HepG2 (cell line): Measurements from ENCODE around the gene VWA3B. TPM values are rescaled to one million over a fixed set of nuclear protein-coding genes. Genes with fewer than 3 reads are reported as not detected.

Experiments
- ATAC-seq: fragments of 200-7000 bp; cut with Tn5 transposase; 3 replicates; pipeline ENCODE4 v1.9.1; 2020; ENCODE audit warnings: mild to moderate bottlenecking, moderate library complexity
- BruUV-seq: library from RNA; stranded (reverse); fragments of 400-500 nt; replicated peaks from 2 replicates; lab custom pipeline; 2021; lab: Mats Ljungman, UMichigan
- CTCF ChIA-PET: fragments of 300-600 bp; formaldehyde crosslinking; extraction: SDS; loops from one replicate; lab custom pipeline; 2021; ENCODE audit warnings: low total read pairs, inconsistent platforms, low intra/inter-chr PET ratio; lab: Yijun Ruan, JAX
- POLR2A ChIA-PET: fragments of 350-600 bp; sonication (Branson Sonifier 250); formaldehyde crosslinking; loops from one replicate; lab custom pipeline; 2020; ENCODE audit warnings: antibody characterized with exemption, inconsistent platforms; lab: Yijun Ruan, JAX
- DNase-seq: peaks from one replicate; pipeline ENCODE4 v3.0.0-alpha.2; 2015; ENCODE audit warnings: low spot score
- FAIRE-seq: peaks from 3 replicates; lab custom pipeline; 2011; peaks lifted over from hg19 to GRCh38; lab: Jason Lieb, UNC
- H2AFZ ChIP-seq: one replicate; pipeline ENCODE4 v1.6.1; 2011; ENCODE audit warnings: low read length, inconsistent platforms
- H3K27ac ChIP-seq: fragments of 300-600 bp; 3 replicates; pipeline ENCODE4 v1.8.0; 2011; ENCODE audit warnings: mixed run types, mild to moderate bottlenecking, mixed read lengths, low read length, inconsistent platforms; ENCODE audit not compliant: insufficient read depth; ENCODE audit errors: extremely low read length
- H3K27me3 ChIP-seq, 2 experiments: fragments of 200-600 bp in 1 of 2; 2 replicates in 1 of 2; 3 replicates in 1 of 2; pipeline versions ENCODE4 v1.6.0 to v1.8.0; 2011; ENCODE audit warnings: low read length in 2 of 2, mild to moderate bottlenecking in 2 of 2, moderate library complexity in 2 of 2, inconsistent platforms in 1 of 2; ENCODE audit not compliant: insufficient read depth in 2 of 2, control insufficient read depth in 1 of 2
- H3K36me3 ChIP-seq, 2 experiments: fragments of 200-600 bp in 1 of 2; replicated peaks in 1 of 2; 2 replicates in 1 of 2; 3 replicates in 1 of 2; pipeline versions ENCODE4 v1.5.1 to v1.8.0; 2011; ENCODE audit warnings: low read length in 2 of 2, inconsistent platforms in 1 of 2; ENCODE audit not compliant: insufficient read depth in 2 of 2, control insufficient read depth in 1 of 2
- H3K4me1 ChIP-seq: 2 replicates; pipeline ENCODE4 v1.5.1; 2012; ENCODE audit warnings: low read length, inconsistent platforms; ENCODE audit not compliant: insufficient read depth
- H3K4me2 ChIP-seq: 2 replicates; pipeline ENCODE4 v1.6.0; 2011; ENCODE audit warnings: low read depth, low read length, inconsistent platforms
- H3K4me3 ChIP-seq, 3 experiments: fragments of 200-600 bp in 1 of 3; sonication (generic), shearing (Covaris generic) in 1 of 3; replicated peaks in 1 of 3; 2 replicates each; pipeline ENCODE4 v1.5.1; 2011 to 2016; ENCODE audit warnings: low read length in 3 of 3, inconsistent platforms in 2 of 3, low read depth in 2 of 3, mild to moderate bottlenecking in 2 of 3, control low read depth in 1 of 3, mixed read lengths in 1 of 3; ENCODE audit not compliant: insufficient read depth in 1 of 3
- H3K79me2 ChIP-seq: one replicate; pipeline ENCODE4 v1.6.1; 2011; ENCODE audit warnings: low read length, inconsistent platforms; ENCODE audit not compliant: insufficient read depth
- H3K9ac ChIP-seq: 2 replicates; pipeline ENCODE4 v1.6.0; 2011; ENCODE audit warnings: mild to moderate bottlenecking, low read depth, low read length, inconsistent platforms; ENCODE audit not compliant: insufficient read depth
- H3K9me3 ChIP-seq: 2 replicates; pipeline ENCODE4 v1.5.1; 2012; ENCODE audit warnings: mild to moderate bottlenecking, low read length
- H4K20me1 ChIP-seq: 2 replicates; pipeline ENCODE4 v1.6.0; 2011; ENCODE audit warnings: inconsistent platforms, mild to moderate bottlenecking, low read length, moderate library complexity; ENCODE audit not compliant: insufficient read depth
- BHLHE40 ChIP-seq: IDR thresholded peaks from 2 replicates; pipeline ENCODE4 v1.6.1; 2011; ENCODE audit warnings: low read length, improper control_type of control experiment
- CSRNP1 ChIP-seq: sonication (generic); formaldehyde crosslinking; IDR thresholded peaks from 2 replicates; pipeline ENCODE4 v1.8.1; 2023; ENCODE audit warnings: mild to moderate bottlenecking, missing genetic modification reagents
- MNT ChIP-seq: fragments of 450-650 bp; IDR thresholded peaks from 2 replicates; pipeline ENCODE4 v1.6.1; 2016
- SOX13 ChIP-seq, 3 experiments: fragments of 450-650 bp in 1 of 3; sonication (generic) in 1 of 3; formaldehyde crosslinking in 1 of 3; IDR thresholded peaks in 2 of 3; conservative IDR thresholded peaks in 1 of 3; 2 replicates each; pipeline versions ENCODE4 v1.5.0 to v1.6.1; 2016 to 2020; ENCODE audit warnings: antibody characterized with exemption in 1 of 3, mild to moderate bottlenecking in 1 of 3, missing compliant biosample characterization in 1 of 3, missing genetic modification reagents in 1 of 3, moderate library complexity in 1 of 3
- SOX6 ChIP-seq, 2 experiments: fragments of 450-650 bp in 1 of 2; sonication (generic) in 1 of 2; formaldehyde crosslinking in 1 of 2; IDR thresholded peaks; 2 replicates each; pipeline versions ENCODE4 v1.4.0 to v1.6.1; 2017 to 2020; ENCODE audit warnings: antibody characterized with exemption in 1 of 2, mild to moderate bottlenecking in 1 of 2, missing genetic modification reagents in 1 of 2
- SRY ChIP-seq: sonication (generic); formaldehyde crosslinking; IDR thresholded peaks from 2 replicates; pipeline ENCODE4 v1.8.0; 2022; ENCODE audit warnings: mild to moderate bottlenecking, missing genetic modification reagents
- ZNF556 ChIP-seq: sonication (generic); formaldehyde crosslinking; IDR thresholded peaks from 2 replicates; pipeline ENCODE4 v1.4.0; 2020; ENCODE audit warnings: mild to moderate bottlenecking, missing genetic modification reagents, borderline replicate concordance
- WGBS: methylation state at CpG from one replicate; pipeline ENCODE4 v1.1.6; 2017; ENCODE audit warnings: low lambda C conversion rate; 5-methylcytosine and 5-hydroxymethylcytosine counted together
- in situ Hi-C: cut with HindIII; loops from 2 replicates; pipeline ENCODE4 v1.10.0; 2017; ENCODE audit warnings: low pct_unique_long_range_greater_than_20kb; ENCODE audit not compliant: extremely low pct_ligation_motif_present
- intact Hi-C: fragments of 100-400 bp; cut with micrococcal nuclease; formaldehyde crosslinking; loops from one replicate; pipeline ENCODE4 v1.10.0; 2022; ENCODE audit not compliant: unreplicated experiment
- polyA plus RNA-seq, 8 experiments: library from polyadenylated mRNA; depleted of rRNA in 3 of 8; stranded (reverse) in 7 of 8; unstranded in 1 of 8; fragments of >200 nt; fragmentation: Illumina TruSeq in 4 of 8; extraction: Trizol in 4 of 8; gene quantifications; 2 replicates each; pipeline versions ENCODE4 v1.2.1 to v1.2.3, GENCODE V29; 2011 to 2016; ENCODE audit warnings: low read depth in 4 of 8, missing spikeins in 1 of 8, mixed read lengths in 1 of 8; ENCODE audit not compliant: insufficient read depth in 1 of 8
- total RNA-seq, 5 experiments: library from RNA; depleted of rRNA; stranded (reverse); fragments of >200 nt; fragmentation: Illumina TruSeq; extraction: Trizol; gene quantifications; 2 replicates each; pipeline ENCODE4 v1.2.3, GENCODE V29; 2016; ENCODE audit warnings: low read depth in 1 of 5

VWA3B gene
- total and polyA plus RNA-seq, 2 of the 13 experiments (the other 11 are each of a cell fraction or from before 2014, with no cell fraction given): not detected

GRCh38 chr2:98309580-98309979, 222.6 kb downstream of the VWA3B start:
- TF ChIP-seq SOX6 (IDR thresholded peaks at IDR 0.05) (no peak), SOX6 (CRISPR knock-in tag; IDR thresholded peaks at IDR 0.05) (no peak), MNT (0 out of 2 replicates have a peak, but pooled peaks have one; percentile 40), CSRNP1 (CRISPR knock-in tag) (no peak), SRY (no peak), BHLHE40 (peak; percentile 10; the same call in 1 of the 2 replicates), ZNF556 (no peak), SOX13 (IDR thresholded peaks at IDR 0.05) (no peak), SOX13 (CRISPR knock-in tag; conservative IDR thresholded peaks at IDR 0.05 in 1 of 2, IDR thresholded peaks at IDR 0.05 in 1 of 2) (no peak)
- Histone ChIP-seq H3K4me2 (no peak overlapping the region), H3K9ac (no peak overlapping the region), H3K79me2 (no peaks in the 10 kb centered on the region), H3K27me3 (peaks cover 1 to 54% of the 10 kb centered on the region in 2 experiments), H3K36me3 (no peaks in the 10 kb centered on the region), H3K4me1 (no peaks in the 10 kb centered on the region), H4K20me1 (no peaks in the 10 kb centered on the region), H2AFZ (no peak overlapping the region), H3K4me3 (no peak overlapping the region), H3K27ac (no peak overlapping the region), H3K9me3 (no peaks in the 10 kb centered on the region)
- in situ Hi-C loops: no loop called here
- intact Hi-C loops: no loop called here
- ChIA-PET CTCF (no interaction called here), POLR2A (no interaction called here)
- no TSS peak for BruUV-seq
- ATAC-seq (no peak), DNase-seq (no peak), FAIRE-seq (no peak)
- 34% methylated on average over 11 of the region's 11 CpGs for WGBS
